GM18507 (cell line): Measurements from ENCODE around the gene ABCB11.
"Not testable (repeated sequence)": the region's sequence is repeated elsewhere in the genome, so short reads cannot be mapped to it uniquely, and the experiment has no call there.

Source experiments
- DNase-seq: peaks from one replicate; pipeline ENCODE4 v3.0.0; 2011; ENCODE audit warnings: low read depth; ENCODE audit not compliant: insufficient read length; ENCODE audit errors: extremely low spot score
- FAIRE-seq: peaks from 2 replicates; lab custom pipeline; 2011; peaks lifted over from hg19 to GRCh38; lab: Jason Lieb, UNC

Gene ABCB11

DNA sequence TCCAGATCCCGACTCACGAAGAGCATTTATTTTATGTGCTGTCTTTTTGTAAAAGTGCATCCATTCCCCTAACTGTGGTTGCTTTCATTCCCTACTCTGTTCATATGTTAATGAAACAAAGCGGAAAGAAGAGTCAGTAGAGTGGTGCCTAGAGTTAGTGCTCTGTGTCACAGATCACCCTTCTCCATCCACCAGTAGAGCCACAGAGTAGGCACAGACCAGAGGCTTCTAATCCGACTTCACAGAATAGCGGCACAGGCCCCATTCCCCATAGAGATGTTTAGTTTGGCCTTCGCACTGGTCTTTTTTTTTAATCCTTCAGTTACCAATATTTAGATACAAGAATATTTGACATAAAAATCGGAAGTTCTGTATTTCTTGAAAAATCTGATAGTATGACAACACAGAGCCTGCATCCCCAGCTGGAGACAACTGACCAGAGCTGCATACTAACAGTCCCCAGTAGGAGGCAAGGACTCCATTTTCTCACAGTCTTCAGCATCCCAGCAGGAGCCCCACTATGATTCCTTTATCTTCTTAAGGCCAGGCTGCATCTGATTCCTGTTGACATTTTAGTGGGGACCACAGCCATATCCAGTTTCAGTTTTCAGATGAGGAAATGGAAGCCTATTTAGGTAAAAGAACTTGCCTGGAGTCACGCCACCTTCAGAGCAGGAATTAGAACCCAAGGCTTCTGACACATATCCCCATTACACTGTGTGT lies 123.0 kb downstream of the ABCB11 start:
- DNase-seq, result no peak

DNA sequence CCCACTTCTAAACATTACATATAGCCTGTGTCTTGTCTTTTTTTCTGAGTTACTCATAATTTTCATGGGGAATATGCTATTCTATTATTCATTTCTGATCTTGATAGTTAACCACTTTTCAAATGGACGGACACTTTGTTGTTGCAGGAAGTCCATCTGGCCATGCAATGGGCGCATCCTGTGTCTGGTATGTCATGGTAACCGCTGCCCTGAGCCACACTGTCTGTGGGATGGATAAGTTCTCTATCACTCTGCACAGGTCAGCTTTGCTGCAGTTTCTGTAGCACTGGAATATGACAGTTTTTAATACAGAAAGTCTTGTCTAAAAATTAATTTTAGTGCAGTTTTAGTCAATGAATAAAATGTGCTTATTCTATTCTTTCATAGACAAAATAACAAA lies 126.8 kb downstream of the ABCB11 start:
- FAIRE-seq (no peak), DNase-seq (no peak)

More for the DNA sequence above, 123.0 kb downstream of the ABCB11 start:
- no peak for FAIRE-seq

DNA sequence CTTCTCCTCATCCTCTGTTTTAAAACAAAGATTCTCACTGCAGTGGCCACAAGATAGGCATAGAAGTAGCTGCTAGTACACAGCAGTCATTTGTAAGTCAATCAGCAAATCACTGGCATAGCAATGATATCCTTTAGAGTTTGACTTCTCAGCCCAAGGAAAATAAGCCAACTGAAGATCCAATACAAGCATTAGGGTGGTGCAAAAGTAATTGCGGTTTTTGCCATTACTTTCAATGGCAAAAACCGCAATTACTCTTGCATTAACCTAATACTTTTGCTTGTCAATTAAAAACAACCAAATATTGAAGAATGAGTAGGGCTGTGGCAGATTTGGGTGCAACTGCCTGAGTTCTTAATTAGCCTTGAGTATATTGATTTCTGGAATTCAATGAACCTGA lies 127.2 kb downstream of the ABCB11 start:
- DNase-seq (no peak), FAIRE-seq (no peak)

DNA sequence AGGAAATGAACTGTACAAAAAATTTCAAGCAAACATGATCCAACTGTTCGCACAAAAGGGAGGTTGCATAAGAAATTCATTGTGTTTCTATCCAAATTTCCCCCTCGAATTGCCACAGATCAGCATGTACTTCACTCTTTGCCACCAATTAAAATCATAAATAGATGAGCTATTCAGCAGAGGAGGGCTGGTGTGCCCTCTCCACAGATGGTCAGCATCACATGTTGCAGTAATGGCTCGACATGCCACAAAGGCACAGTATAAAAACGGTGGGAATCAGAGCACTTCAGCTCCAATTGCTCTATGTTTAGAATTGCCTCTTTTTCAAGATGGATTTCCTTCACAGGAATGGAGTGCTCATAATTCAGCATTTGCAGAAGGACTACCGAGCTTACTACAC lies 130.1 kb downstream of the ABCB11 start, which contains the start of gene G6PC2:
Gene G6PC2 (plus strand): TSS at position 289 of the 400 bp plus-strand sequence. CDS start 41 bp downstream, at position 330.
- FAIRE-seq (no peak), DNase-seq (no peak)

- DNase-seq (no peak), FAIRE-seq (no peak)
Measured at GRCh38 chr2:168897449-168897848, 133.7 kb downstream of the ABCB11 start.

- no peak for FAIRE-seq
- DNase-seq, result no peak
Measured at GRCh38 chr2:168896783-168897182, 134.3 kb downstream of the ABCB11 start.

GRCh38 chr2:168895771-168896170 lies 135.4 kb downstream of the ABCB11 start:
- FAIRE-seq, result no peak

GRCh38 chr2:168894720-168895119 lies 136.4 kb downstream of the ABCB11 start:
- no peak for FAIRE-seq
- no peak for DNase-seq

More at GRCh38 chr2:168895771-168896170, 135.4 kb downstream of the ABCB11 start:
- no peak for DNase-seq

GRCh38 chr2:168894101-168894500 lies 137.0 kb downstream of the ABCB11 start:
- FAIRE-seq, result no peak
- no peak for DNase-seq

DNA sequence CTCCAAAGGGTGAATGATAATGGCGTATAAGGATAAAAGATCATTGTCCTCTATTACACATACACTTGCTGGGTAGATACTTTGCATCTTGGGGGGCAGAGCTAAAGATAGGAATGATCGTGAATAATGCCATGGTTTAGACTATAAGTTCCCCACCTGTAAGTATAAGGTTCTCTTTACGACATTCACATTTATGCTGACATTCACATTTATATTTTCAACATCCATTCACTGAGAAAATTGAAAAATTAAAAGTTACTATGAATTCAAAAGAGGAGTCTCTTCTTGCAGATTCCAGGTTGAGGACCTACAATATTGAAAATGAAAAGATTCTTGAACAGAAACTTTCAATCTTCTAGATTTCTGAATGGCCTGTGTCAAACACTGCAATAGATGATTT lies 138.8 kb downstream of the ABCB11 start:
- DNase-seq, result no peak
- FAIRE-seq, result no peak

DNA sequence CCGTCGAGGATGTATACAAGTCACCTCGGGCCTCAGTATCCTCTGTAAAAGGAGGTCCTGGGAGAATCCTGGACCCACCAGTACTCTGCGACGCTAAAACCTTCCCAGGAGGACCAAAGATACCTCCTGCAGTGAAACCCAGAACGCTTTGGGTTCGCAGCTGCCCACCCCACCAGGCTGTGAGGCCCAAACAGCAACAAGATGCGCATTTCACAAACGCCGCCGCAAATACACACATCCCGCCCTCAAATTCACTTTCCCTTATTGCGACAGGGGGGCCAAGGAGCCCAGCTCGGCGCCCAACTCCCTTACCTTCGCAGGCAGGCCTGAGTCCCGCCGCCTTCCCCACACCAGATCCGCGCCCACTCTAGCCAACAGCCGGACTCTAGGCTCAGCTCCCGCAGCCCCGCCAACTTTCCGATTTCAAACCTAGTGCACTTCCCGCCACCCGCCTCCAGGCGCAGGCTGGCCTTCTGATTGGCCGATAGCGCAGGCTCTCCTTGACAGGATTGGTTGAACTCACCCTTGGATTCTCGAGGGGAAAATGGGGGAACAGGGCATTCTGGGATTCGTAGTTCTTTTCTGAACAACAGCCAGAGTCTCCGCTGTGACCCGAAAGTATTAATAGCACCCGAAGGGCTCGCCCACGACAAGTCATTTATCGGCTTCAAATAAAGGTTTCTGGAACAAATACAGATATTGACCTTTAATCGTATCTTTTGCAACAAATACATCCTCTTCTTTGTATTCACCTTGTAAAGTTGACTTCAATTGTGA lies 140.9 kb downstream of the ABCB11 start, which contains the start of gene SPC25:
Gene SPC25 (minus strand): TSS at position 425 of the 777 bp plus-strand sequence. CDS start 911 bp downstream, outside the sequence.
- FAIRE-seq, result peak; percentile 97
- DNase-seq, result peak; percentile 92

GRCh38 chr2:168889635-168890005 lies 141.5 kb downstream of the ABCB11 start:
- no peak for DNase-seq
- FAIRE-seq, result peak; percentile 9

DNA sequence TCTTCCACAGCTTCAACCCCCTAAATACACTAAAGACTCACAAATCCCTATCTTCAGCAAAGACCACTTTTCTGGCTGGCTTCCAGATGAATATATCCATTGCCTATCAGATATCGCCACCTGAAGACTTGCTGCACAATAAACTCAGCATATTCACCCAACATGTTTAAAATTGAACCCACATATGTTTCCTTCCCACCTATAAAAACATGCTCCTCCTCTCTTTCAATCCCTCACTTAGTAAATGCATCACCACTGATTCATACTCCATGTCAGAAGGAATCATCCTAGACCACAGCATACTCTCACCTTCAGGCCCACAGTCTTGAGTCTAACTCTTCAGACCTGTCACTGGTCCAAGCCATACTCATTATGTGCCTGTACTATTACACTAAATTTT lies 146.1 kb downstream of the ABCB11 start:
- FAIRE-seq, result no peak
- DNase-seq, result no peak

GRCh38 chr2:168882163-168882562 lies 149.0 kb downstream of the ABCB11 start:
- not testable (repeated sequence) for FAIRE-seq, DNase-seq

DNA sequence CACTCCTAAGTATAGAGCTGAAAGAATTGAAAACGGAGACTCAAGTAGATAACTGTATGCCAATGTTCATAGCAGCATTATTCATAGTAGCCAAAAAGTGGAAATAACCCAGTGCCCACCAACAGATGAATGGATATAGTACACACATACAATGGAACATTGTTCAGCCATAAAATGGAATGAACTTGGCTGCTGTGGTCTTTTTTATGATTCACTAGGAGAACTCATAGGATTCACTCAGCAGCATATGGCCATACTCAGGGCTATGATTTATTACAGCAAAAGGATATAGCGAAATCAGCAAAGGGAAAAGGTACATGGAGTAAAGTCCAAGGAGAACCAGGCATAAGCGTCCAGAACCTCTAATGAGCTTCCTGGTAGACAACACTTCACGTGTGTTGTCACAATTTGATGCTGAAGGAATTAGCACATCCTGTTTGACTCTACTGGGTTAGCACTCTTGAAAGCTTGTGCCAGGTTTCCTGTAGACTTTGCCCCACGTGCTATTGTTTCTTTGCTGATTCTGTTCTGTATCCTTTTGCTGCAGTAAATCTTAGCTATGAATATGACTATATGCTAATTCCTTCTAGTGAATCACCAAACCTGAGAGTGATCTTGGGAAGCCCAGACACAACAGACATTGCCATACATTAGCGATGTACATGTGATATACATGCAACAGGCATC lies 156.6 kb downstream of the ABCB11 start:
- FAIRE-seq, result no peak
- DNase-seq, result no peak

- DNase-seq, FAIRE-seq: not testable (repeated sequence)
Measured at GRCh38 chr2:168870824-168871223, 160.3 kb downstream of the ABCB11 start.
